HG03378 (cell line): Measurements from ENCODE around the gene NANOS3.
"Not testable (repeated sequence)": the region's sequence is repeated elsewhere in the genome, so short reads cannot be mapped to it uniquely, and the experiment has no call there.

Experiments used
- ATAC-seq: cut with Tn5 transposase; IDR thresholded peaks from one replicate; pipeline ENCODE4 v1.9.1; 2021; ENCODE audit warnings: mild to moderate bottlenecking, moderate library complexity; ENCODE audit not compliant: unreplicated experiment

NANOS3 gene

GRCh38 chr19:13843104-13843921 lies 33.6 kb upstream of the NANOS3 start:
- ATAC-seq, result no peak

GRCh38 chr19:13844130-13844631 lies 32.8 kb upstream of the NANOS3 start:
- no peak for ATAC-seq

- ATAC-seq, result peak; percentile 45
Observed at GRCh38 chr19:13846557-13847406, 30.2 kb upstream of the NANOS3 start.

GRCh38 chr19:13847407-13848339 lies 29.3 kb upstream of the NANOS3 start:
- no peak for ATAC-seq

- ATAC-seq, result no peak
Observed at GRCh38 chr19:13848340-13848677, 28.6 kb upstream of the NANOS3 start.

GRCh38 chr19:13848798-13849676 lies 27.9 kb upstream of the NANOS3 start:
- ATAC-seq, result no peak

GRCh38 chr19:13849991-13850909 lies 26.7 kb upstream of the NANOS3 start:
- no peak for ATAC-seq

- ATAC-seq, result no peak
Observed at GRCh38 chr19:13850910-13851733, 25.8 kb upstream of the NANOS3 start.

- ATAC-seq, result not testable (repeated sequence)
Observed at GRCh38 chr19:13851734-13852114, 25.2 kb upstream of the NANOS3 start.

GRCh38 chr19:13852171-13852707 lies 24.7 kb upstream of the NANOS3 start:
- not testable (repeated sequence) for ATAC-seq

- no peak for ATAC-seq
Observed at GRCh38 chr19:13856497-13856896, 20.4 kb upstream of the NANOS3 start.

- ATAC-seq, result no peak
Observed at GRCh38 chr19:13859361-13859880, 17.5 kb upstream of the NANOS3 start.

GRCh38 chr19:13860679-13861391 lies 16.1 kb upstream of the NANOS3 start:
- no peak for ATAC-seq

- no peak for ATAC-seq
Observed at GRCh38 chr19:13861392-13861713, 15.6 kb upstream of the NANOS3 start.

GRCh38 chr19:13861714-13862531 lies 15.0 kb upstream of the NANOS3 start:
- peak; percentile 52 for ATAC-seq

- ATAC-seq, result no peak
Observed at GRCh38 chr19:13864046-13864666, 12.8 kb upstream of the NANOS3 start.
